Astrocyte (in vitro differentiated cells and primary cell): ENCODE data around the gene PXDN. TPM values are rescaled to one million over a fixed set of nuclear protein-coding genes. Genes with fewer than 3 reads are reported as not detected.

ENCODE experiments used
- DNase-seq: peaks from one replicate; pipeline ENCODE4 v3.0.0-alpha.2; 2010; ENCODE audit warnings: low read depth
- FAIRE-seq: peaks from 2 replicates; lab custom pipeline; 2011; peaks lifted over from hg19 to GRCh38; lab: Jason Lieb, UNC
- H2AFZ ChIP-seq: 2 replicates; pipeline ENCODE4 v1.6.0; 2012; ENCODE audit warnings: low read depth, low read length, inconsistent platforms
- H3K27ac ChIP-seq: 2 replicates; pipeline ENCODE4 v1.5.1; 2011; ENCODE audit warnings: low read depth, low read length, inconsistent platforms
- H3K27me3 ChIP-seq: 2 replicates; pipeline ENCODE4 v1.6.0; 2011; ENCODE audit warnings: low read length, inconsistent platforms; ENCODE audit not compliant: insufficient read depth
- H3K36me3 ChIP-seq: 2 replicates; pipeline ENCODE4 v1.5.1; 2011; ENCODE audit warnings: low read length, inconsistent platforms; ENCODE audit not compliant: insufficient read depth
- H3K4me1 ChIP-seq: 2 replicates; pipeline ENCODE4 v1.5.1; 2011; ENCODE audit warnings: low read length, inconsistent platforms; ENCODE audit not compliant: insufficient read depth
- H3K4me2 ChIP-seq: 2 replicates; pipeline ENCODE4 v1.6.0; 2012; ENCODE audit warnings: low read length, inconsistent platforms
- H3K4me3 ChIP-seq: 2 replicates; pipeline ENCODE4 v1.5.1; 2011; ENCODE audit warnings: low read depth, mild to moderate bottlenecking, low read length, inconsistent platforms; ENCODE audit not compliant: insufficient read depth
- H3K79me2 ChIP-seq: 2 replicates; pipeline ENCODE4 v1.6.0; 2012; ENCODE audit warnings: mild to moderate bottlenecking, low read length, inconsistent platforms; ENCODE audit not compliant: insufficient read depth
- H3K9ac ChIP-seq: 2 replicates; pipeline ENCODE4 v1.6.0; 2012; ENCODE audit warnings: mild to moderate bottlenecking, low read length, inconsistent platforms
- H3K9me3 ChIP-seq: 2 replicates; pipeline ENCODE4 v1.5.1; 2012; ENCODE audit warnings: low read depth, mild to moderate bottlenecking, low read length, inconsistent platforms; ENCODE audit not compliant: insufficient read depth
- H4K20me1 ChIP-seq: 2 replicates; pipeline ENCODE4 v1.6.0; 2012; ENCODE audit warnings: low read length, inconsistent platforms; ENCODE audit not compliant: insufficient read depth
- H3K27ac Mint-ChIP-seq: one replicate; pipeline ENCODE4 v1.8.0; 2021; ENCODE audit warnings: mild to moderate bottlenecking, mixed read lengths; ENCODE audit not compliant: unreplicated experiment
- H3K27me3 Mint-ChIP-seq: one replicate; pipeline ENCODE4 v1.8.0; 2021; ENCODE audit warnings: low read depth, mixed read lengths; ENCODE audit not compliant: unreplicated experiment
- H3K36me3 Mint-ChIP-seq: one replicate; pipeline ENCODE4 v1.8.0; 2021; ENCODE audit warnings: low read depth, mixed read lengths; ENCODE audit not compliant: unreplicated experiment
- H3K4me1 Mint-ChIP-seq: one replicate; pipeline ENCODE4 v1.8.0; 2021; ENCODE audit warnings: low read depth, mixed read lengths; ENCODE audit not compliant: unreplicated experiment
- H3K4me3 Mint-ChIP-seq: one replicate; pipeline ENCODE4 v1.8.0; 2021; ENCODE audit warnings: mild to moderate bottlenecking, moderate library complexity, mixed read lengths; ENCODE audit not compliant: unreplicated experiment
- H3K9me3 Mint-ChIP-seq: one replicate; pipeline ENCODE4 v1.8.0; 2021; ENCODE audit warnings: mild to moderate bottlenecking, mixed read lengths; ENCODE audit not compliant: unreplicated experiment
- CTCF ChIP-seq: IDR thresholded peaks from 2 replicates; pipeline ENCODE4 v1.5.1; 2011; ENCODE audit warnings: low read depth, mild to moderate bottlenecking, inconsistent platforms, low read length, moderate library complexity; ENCODE audit not compliant: insufficient read depth
- EZH2 ChIP-seq: IDR thresholded peaks from 2 replicates; pipeline ENCODE4 v1.6.1; 2012; ENCODE audit warnings: mild to moderate bottlenecking, low read length, inconsistent platforms; ENCODE audit not compliant: insufficient read depth
- total RNA-seq: library from RNA; stranded (reverse); gene quantifications from 2 replicates; pipeline ENCODE4 v1.2.1, GENCODE V29; 2021

Gene PXDN
- total RNA-seq, 1 donor from 2014 or later, result 417 TPM

GRCh38 chr2:1739961-1740715, 4.2 kb downstream of the PXDN start:
- H3K27ac ChIP-seq, result peak overlapping the region; percentile 93
- Mint-ChIP-seq H3K27me3 (no peaks in the 10 kb centered on the region), H3K4me3 (no peak overlapping the region), H3K4me1 (peaks cover 41% of the 10 kb centered on the region), H3K9me3 (peaks cover 7% of the 10 kb centered on the region), H3K27ac (no peak overlapping the region), H3K36me3 (peaks cover 22% of the 10 kb centered on the region)
- H4K20me1 ChIP-seq, result peaks cover 22% of the 10 kb centered on the region
- H3K36me3 ChIP-seq, result no peaks in the 10 kb centered on the region
- peaks cover 82% of the 10 kb centered on the region for H3K79me2 ChIP-seq
- H3K9me3 ChIP-seq, result peaks cover 5% of the 10 kb centered on the region
- no peak overlapping the region for H2AFZ ChIP-seq
- FAIRE-seq (no peak), DNase-seq (no peak)
- H3K27me3 ChIP-seq, result no peaks in the 10 kb centered on the region
- H3K4me2 ChIP-seq, result peak overlapping the region; percentile 14
- H3K4me1 ChIP-seq, result peaks cover 65% of the 10 kb centered on the region
- no peak for TF ChIP-seq CTCF
- no peak for TF ChIP-seq EZH2
- peak overlapping the region; percentile 37 for H3K9ac ChIP-seq
- no peak overlapping the region for H3K4me3 ChIP-seq

- H3K4me2 ChIP-seq, result peak overlapping the region; percentile 14
- peaks cover 21% of the 10 kb centered on the region for H4K20me1 ChIP-seq
- H3K79me2 ChIP-seq, result peaks cover 82% of the 10 kb centered on the region
- H3K4me1 ChIP-seq, result peaks cover 59% of the 10 kb centered on the region
- H3K27ac ChIP-seq, result peak overlapping the region; percentile 93
- TF ChIP-seq CTCF (no peak), EZH2 (no peak)
- DNase-seq (no peak), FAIRE-seq (no peak)
- H2AFZ ChIP-seq, result no peak overlapping the region
- H3K27ac Mint-ChIP-seq, result no peak overlapping the region
- H3K36me3 ChIP-seq, result no peaks in the 10 kb centered on the region
- H3K4me1 Mint-ChIP-seq, result peaks cover 41% of the 10 kb centered on the region
- peaks cover 26% of the 10 kb centered on the region for H3K36me3 Mint-ChIP-seq
- H3K4me3 Mint-ChIP-seq, result no peak overlapping the region
- H3K9me3 Mint-ChIP-seq, result peaks cover 7% of the 10 kb centered on the region
- peaks cover 5% of the 10 kb centered on the region for H3K9me3 ChIP-seq
- no peaks in the 10 kb centered on the region for H3K27me3 ChIP-seq
- no peak overlapping the region for H3K4me3 ChIP-seq
- no peaks in the 10 kb centered on the region for H3K27me3 Mint-ChIP-seq
- peak overlapping the region; percentile 37 for H3K9ac ChIP-seq
Observed at GRCh38 chr2:1739322-1739957, 4.9 kb downstream of the PXDN start.
